ENCODE measurements around the gene FGFR1OP2. TPM values are rescaled to one million over a fixed set of nuclear protein-coding genes. Genes with fewer than 3 reads are reported as not detected.

The FGFR1OP2 gene
- total and polyA plus RNA-seq, 2 of the 4 experiments (the other 2 are of a cell fraction), result 26.7 to 31.0 TPM

DNA sequence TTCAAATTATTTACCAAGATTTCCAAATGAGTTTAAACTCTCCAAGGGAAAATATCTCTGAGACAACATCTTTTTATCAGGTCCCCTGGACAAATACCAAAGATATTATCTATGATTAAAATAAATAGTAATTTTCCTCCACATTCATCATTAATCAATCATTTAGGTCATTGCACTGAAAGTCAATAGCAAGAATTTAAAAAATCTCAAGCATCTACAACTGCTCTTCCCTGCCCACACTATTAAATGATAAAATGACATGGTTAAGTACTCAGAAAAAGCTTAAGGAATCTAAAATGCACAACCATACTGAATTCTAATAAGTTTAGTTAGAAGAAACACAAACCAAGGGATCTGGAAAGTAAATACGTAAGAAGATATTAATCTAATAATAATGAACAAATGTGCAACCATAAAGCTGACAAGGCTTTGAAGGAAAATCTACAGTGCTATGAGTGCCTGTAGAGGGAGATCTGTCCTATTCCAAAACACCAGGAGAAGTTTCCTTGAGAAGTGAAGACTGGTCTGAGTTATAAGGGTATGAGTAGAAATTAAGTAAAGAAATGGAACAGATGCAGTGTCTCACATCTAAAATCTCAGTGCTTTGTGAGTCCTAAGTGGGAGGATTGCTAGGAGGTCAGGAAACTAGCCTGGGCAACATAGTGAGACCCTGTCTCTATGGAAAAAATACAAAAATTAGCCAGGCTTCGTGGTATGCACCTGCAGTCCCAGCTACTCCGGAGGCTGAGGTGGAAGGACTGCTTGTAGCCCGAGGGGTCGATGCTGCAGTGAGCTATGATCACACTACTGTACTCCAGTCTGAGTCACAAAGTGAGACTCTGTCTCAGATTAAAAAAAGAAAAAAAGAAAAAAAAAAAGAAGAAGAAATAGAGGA is 19.7 kb upstream of the FGFR1OP2 start:
- no peak overlapping the region for H3K27ac ChIP-seq (ENCODE audit: insufficient read depth, low read length)
- no peak overlapping the region for H4K8ac ChIP-seq (ENCODE audit: low read depth in 2 of 2, low read length in 2 of 2)
- H4K91ac ChIP-seq (ENCODE audit: insufficient read depth, low read depth, low read length), result no peak overlapping the region
- no peaks in the 10 kb centered on the region for H3K27me3 ChIP-seq (ENCODE audit: control insufficient read depth, insufficient read depth, low read length)
- dilution Hi-C loops (cut with HindIII; ENCODE audit: low sequenced_read_pairs, unreplicated experiment) (no loop called here), intact Hi-C loops (cut with micrococcal nuclease) (loop anchor here (10.0 kb wide), 1 partner anchor 386 kb away; no protein-coding TSS in a partner anchor), in situ Hi-C loops (cut with MboI; ENCODE audit: low sequenced_read_pairs) (no loop called here)
- BruUV-seq (replicated peaks), result no TSS peak
- peak; percentile 46 for ATAC-seq (ENCODE audit: low read depth)
- no peak overlapping the region for H3K56ac ChIP-seq (ENCODE audit: extremely low read depth, insufficient read depth, low read length)
- no peak overlapping the region for H2AK9ac ChIP-seq (replicated peaks; ENCODE audit: low read depth, low read length, poor library complexity)
- H3K14ac ChIP-seq (replicated peaks; ENCODE audit: low read depth, low read length), result no peak overlapping the region
- peaks cover 2% of the 10 kb centered on the region for H3K4me1 ChIP-seq (ENCODE audit: control insufficient read depth, insufficient read depth, low read length)
- no peak overlapping the region for H4K5ac ChIP-seq (ENCODE audit: low read depth, low read length)
- no peak overlapping the region for H3K4me2 ChIP-seq (ENCODE audit: low read depth, low read length)
- POLR2A ChIA-PET (ENCODE audit: unreplicated experiment), result no interaction called here
- H3K18ac ChIP-seq (ENCODE audit: low read depth, low read length), result no peak overlapping the region; the same call in 1 of the 2 replicates
- no peak overlapping the region for H3K4ac ChIP-seq (ENCODE audit: low read depth, low read length)
- H2AK5ac ChIP-seq (ENCODE audit: low read depth, low read length), result no peak overlapping the region
- H2BK20ac ChIP-seq (ENCODE audit: low read depth, low read length), result no peak overlapping the region
- CTCF ChIA-PET, result interaction anchor here (1.4 kb wide), 1 partner anchor 10 kb away, joined by 3 read pairs; no protein-coding TSS in a partner anchor
- H2AFZ ChIP-seq (replicated peaks; ENCODE audit: low read length, poor library complexity), result no peak overlapping the region
- no peak overlapping the region for H2BK15ac ChIP-seq (ENCODE audit: low read depth, low read length)
- no peak overlapping the region for H2BK5ac ChIP-seq (ENCODE audit: low read depth, low read length, poor library complexity, severe bottlenecking)
- H3K9ac ChIP-seq (ENCODE audit: low read depth, low read length), result no peak overlapping the region
- no peak overlapping the region for H3K4me3 ChIP-seq (ENCODE audit: insufficient read depth, low read depth, low read length)
- no peaks in the 10 kb centered on the region for H3K9me3 ChIP-seq (ENCODE audit: control insufficient read depth, insufficient read depth, low read length)
- H3K23ac ChIP-seq (ENCODE audit: low read depth, low read length), result no peak overlapping the region
- H4K20me1 ChIP-seq (ENCODE audit: insufficient read depth, low read length), result no peaks in the 10 kb centered on the region
- no peaks in the 10 kb centered on the region for H3K79me1 ChIP-seq (ENCODE audit: low read depth in 1 of 2, low read length in 2 of 2)
- H2BK120ac ChIP-seq (ENCODE audit: low read depth, low read length), result no peak overlapping the region
- 100% methylated on average over 2 of the region's 5 CpGs; no CpG with 5 or more reads in 1 of the 2 experiments for WGBS, 2 experiments (ENCODE audit: extremely low coverage in 2 of 2, insufficient read length in 1 of 2)
- peak; percentile 7 for DNase-seq
- no peaks in the 10 kb centered on the region for H3K9me1 ChIP-seq (ENCODE audit: insufficient read depth, low read length)
- H3K36me3 ChIP-seq (ENCODE audit: control insufficient read depth, insufficient read depth, low read length), result peaks cover 11% of the 10 kb centered on the region
- TF ChIP-seq, protein P1, sequence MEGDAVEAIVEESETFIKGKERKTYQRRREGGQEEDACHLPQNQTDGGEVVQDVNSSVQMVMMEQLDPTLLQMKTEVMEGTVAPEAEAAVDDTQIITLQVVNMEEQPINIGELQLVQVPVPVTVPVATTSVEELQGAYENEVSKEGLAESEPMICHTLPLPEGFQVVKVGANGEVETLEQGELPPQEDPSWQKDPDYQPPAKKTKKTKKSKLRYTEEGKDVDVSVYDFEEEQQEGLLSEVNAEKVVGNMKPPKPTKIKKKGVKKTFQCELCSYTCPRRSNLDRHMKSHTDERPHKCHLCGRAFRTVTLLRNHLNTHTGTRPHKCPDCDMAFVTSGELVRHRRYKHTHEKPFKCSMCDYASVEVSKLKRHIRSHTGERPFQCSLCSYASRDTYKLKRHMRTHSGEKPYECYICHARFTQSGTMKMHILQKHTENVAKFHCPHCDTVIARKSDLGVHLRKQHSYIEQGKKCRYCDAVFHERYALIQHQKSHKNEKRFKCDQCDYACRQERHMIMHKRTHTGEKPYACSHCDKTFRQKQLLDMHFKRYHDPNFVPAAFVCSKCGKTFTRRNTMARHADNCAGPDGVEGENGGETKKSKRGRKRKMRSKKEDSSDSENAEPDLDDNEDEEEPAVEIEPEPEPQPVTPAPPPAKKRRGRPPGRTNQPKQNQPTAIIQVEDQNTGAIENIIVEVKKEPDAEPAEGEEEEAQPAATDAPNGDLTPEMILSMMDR (conservative IDR thresholded peaks at IDR 0.05; ENCODE audit: low read depth, low read length), result peak; percentile 29; the same call in 1 of the 2 replicates
- TF ChIP-seq RFX5 (IDR thresholded peaks at IDR 0.05; ENCODE audit: low read depth, low read length), result no peak

All from IMR-90 (cell line).